ENCODE measurements around the gene KLHL29. TPM values are rescaled to one million over a fixed set of nuclear protein-coding genes. Genes with fewer than 3 reads are reported as not detected.

The KLHL29 gene
- total RNA-seq, 1 experiment from 2014 or later, result 3.4 TPM

DNA sequence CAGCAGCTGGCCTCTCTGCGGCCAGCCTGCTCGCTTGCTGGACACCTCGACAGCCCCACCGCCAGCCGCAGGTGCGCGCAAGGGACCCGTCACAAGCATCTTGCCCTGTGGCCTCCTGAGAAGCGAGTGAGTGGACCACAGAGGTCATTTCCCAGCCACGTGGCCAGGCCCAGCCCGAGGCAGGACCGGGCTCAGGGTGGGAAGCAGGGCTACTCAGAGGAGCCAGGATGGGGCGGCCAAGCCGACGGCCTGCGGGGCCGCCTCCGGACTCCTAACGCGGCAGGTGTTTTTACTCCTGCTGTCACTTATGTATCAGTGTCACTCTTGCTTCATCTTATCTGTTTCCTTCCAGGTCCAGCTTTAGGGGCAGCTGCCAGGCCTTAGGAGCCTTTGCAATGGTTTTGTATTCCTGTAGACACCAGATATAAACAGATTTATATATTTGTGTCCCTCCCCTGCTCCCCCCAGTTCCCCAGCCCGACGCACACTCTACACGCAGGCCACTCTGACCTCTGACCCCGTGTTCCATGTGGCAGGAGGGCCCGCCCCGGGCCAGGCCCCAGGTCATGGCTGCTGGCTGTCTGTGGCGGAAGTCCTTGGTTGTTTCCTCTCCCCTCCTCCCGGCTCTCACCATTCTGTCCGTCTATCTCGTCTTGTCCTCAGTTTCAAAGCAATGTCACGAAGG lies 305.6 kb downstream of the KLHL29 start:
- Histone ChIP-seq H3K4me2 (no peak overlapping the region), H3K27ac (no peak overlapping the region), H3K9me2 (ENCODE audit: insufficient read depth) (no peaks in the 10 kb centered on the region), H3K4me3 (no peak overlapping the region), H3K36me3 (ENCODE audit: low read depth) (no peaks in the 10 kb centered on the region), H3K4me1 (replicated peaks; ENCODE audit: insufficient read depth) (no peaks in the 10 kb centered on the region), H3F3A (ENCODE audit: insufficient read depth, low read depth) (no peaks in the 10 kb centered on the region), H4K20me1 (ENCODE audit: insufficient read depth) (no peaks in the 10 kb centered on the region), H3K27me3 (ENCODE audit: insufficient read depth, low read depth) (no peaks in the 10 kb centered on the region), H3K9me3 (ENCODE audit: insufficient read depth, low read depth) (no peaks in the 10 kb centered on the region), H2AFZ (no peak overlapping the region), H3K79me2 (ENCODE audit: low read depth) (no peaks in the 10 kb centered on the region)
- no peak for TF ChIP-seq EZH2 (IDR thresholded peaks at IDR 0.05; ENCODE audit: low read depth)
- TF ChIP-seq CTCF (conservative IDR thresholded peaks at IDR 0.05), result no peak
- BruUV-seq (replicated peaks), result no TSS peak
- ChIA-PET POLR2A (ENCODE audit: unreplicated experiment) (no interaction called here), CTCF (no interaction called here)
- no peak for DNase-seq
- intact Hi-C loops (cut with micrococcal nuclease; ENCODE audit: unreplicated experiment), result no loop called here

GRCh38 chr2:23691106-23691470 lies 306.1 kb downstream of the KLHL29 start:
- H3K36me3 ChIP-seq (ENCODE audit: low read depth), result no peaks in the 10 kb centered on the region
- no peaks in the 10 kb centered on the region for H3K27me3 ChIP-seq (ENCODE audit: insufficient read depth, low read depth)
- TF ChIP-seq EZH2 (IDR thresholded peaks at IDR 0.05; ENCODE audit: low read depth) (no peak), CTCF (conservative IDR thresholded peaks at IDR 0.05) (no peak)
- POLR2A ChIA-PET (ENCODE audit: unreplicated experiment), result no interaction called here
- DNase-seq, result no peak
- no peak overlapping the region for H3K4me2 ChIP-seq
- CTCF ChIA-PET, result no interaction called here
- H3K9me2 ChIP-seq (ENCODE audit: insufficient read depth), result no peaks in the 10 kb centered on the region
- intact Hi-C loops (cut with micrococcal nuclease; ENCODE audit: unreplicated experiment), result no loop called here
- no peak overlapping the region for H3K4me3 ChIP-seq
- H3K27ac ChIP-seq, result no peak overlapping the region
- H4K20me1 ChIP-seq (ENCODE audit: insufficient read depth), result no peaks in the 10 kb centered on the region
- no peaks in the 10 kb centered on the region for H3K9me3 ChIP-seq (ENCODE audit: insufficient read depth, low read depth)
- no peaks in the 10 kb centered on the region for H3K79me2 ChIP-seq (ENCODE audit: low read depth)
- no peaks in the 10 kb centered on the region for H3K4me1 ChIP-seq (replicated peaks; ENCODE audit: insufficient read depth)
- no peak overlapping the region for H2AFZ ChIP-seq
- BruUV-seq (replicated peaks), result no TSS peak
- H3F3A ChIP-seq (ENCODE audit: insufficient read depth, low read depth), result no peaks in the 10 kb centered on the region

DNA sequence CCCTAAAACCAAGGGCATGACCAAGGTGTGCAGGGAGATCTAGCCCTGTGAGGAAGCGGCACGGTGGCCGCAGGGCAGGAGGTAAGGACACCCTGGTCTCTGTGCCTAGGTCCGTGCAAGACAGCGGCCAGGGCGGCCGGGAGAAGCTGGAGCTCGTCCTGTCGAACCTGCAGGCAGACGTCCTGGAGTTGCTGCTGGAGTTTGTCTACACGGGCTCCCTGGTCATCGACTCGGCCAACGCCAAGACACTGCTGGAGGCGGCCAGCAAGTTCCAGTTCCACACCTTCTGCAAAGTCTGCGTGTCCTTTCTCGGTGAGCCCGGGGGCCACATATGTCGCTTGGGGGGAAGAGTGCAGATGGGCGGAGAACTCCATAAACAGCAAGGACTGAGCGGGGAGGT lies 306.6 kb downstream of the KLHL29 start:
- Histone ChIP-seq H2AFZ (no peak overlapping the region), H3K27me3 (ENCODE audit: insufficient read depth, low read depth) (no peaks in the 10 kb centered on the region), H3F3A (ENCODE audit: insufficient read depth, low read depth) (no peaks in the 10 kb centered on the region), H3K4me2 (no peak overlapping the region), H3K36me3 (ENCODE audit: low read depth) (no peaks in the 10 kb centered on the region), H3K9me3 (ENCODE audit: insufficient read depth, low read depth) (no peaks in the 10 kb centered on the region), H3K79me2 (ENCODE audit: low read depth) (no peaks in the 10 kb centered on the region), H3K4me3 (no peak overlapping the region), H3K4me1 (replicated peaks; ENCODE audit: insufficient read depth) (no peaks in the 10 kb centered on the region), H3K27ac (no peak overlapping the region), H3K9me2 (ENCODE audit: insufficient read depth) (no peaks in the 10 kb centered on the region), H4K20me1 (ENCODE audit: insufficient read depth) (no peaks in the 10 kb centered on the region)
- TF ChIP-seq EZH2 (IDR thresholded peaks at IDR 0.05; ENCODE audit: low read depth) (no peak), CTCF (conservative IDR thresholded peaks at IDR 0.05) (no peak)
- intact Hi-C loops (cut with micrococcal nuclease; ENCODE audit: unreplicated experiment), result no loop called here
- DNase-seq, result no peak
- POLR2A ChIA-PET (ENCODE audit: unreplicated experiment), result no interaction called here
- BruUV-seq (replicated peaks), result no TSS peak
- CTCF ChIA-PET, result no interaction called here
